Measurements from ENCODE around the gene HYAL1.
"Not testable (repeated sequence)": the region's sequence is repeated elsewhere in the genome, so short reads cannot be mapped to it uniquely, and the experiment has no call there.

HYAL1 gene

DNA sequence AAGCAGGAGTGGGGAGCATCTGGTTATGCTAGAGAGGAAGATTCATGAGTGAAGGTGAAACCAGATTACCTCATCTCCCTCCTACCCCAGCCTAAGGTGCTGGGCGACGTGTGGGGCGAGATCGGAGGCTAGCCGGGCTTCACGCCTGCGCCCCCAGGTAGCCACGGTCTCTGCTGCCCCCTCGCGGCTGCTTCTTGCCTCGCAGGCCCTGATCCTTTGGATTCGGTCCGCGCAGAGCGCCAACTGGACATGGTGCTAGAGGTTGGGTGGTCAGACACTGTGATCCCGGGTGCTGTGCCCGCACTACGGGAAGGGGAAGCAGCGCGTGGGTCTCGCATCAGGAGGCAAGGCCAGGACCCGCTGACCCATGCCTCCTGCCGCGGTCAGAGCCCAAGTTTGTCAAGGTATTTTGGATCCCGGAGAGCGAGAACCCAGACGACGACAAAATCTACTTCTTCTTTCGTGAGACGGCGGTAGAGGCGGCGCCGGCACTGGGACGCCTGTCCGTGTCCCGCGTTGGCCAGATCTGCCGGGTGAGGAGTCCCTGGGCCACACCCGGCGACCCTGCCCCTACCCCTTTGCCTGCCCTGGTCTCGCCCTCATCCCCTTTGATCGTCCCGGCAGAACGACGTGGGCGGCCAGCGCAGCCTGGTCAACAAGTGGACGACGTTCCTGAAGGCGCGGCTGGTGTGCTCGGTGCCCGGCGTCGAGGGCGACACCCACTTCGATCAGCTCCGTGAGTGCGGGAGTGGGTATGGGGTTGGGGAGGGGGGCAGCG lies 30.3 kb downstream of the HYAL1 start:
- no peak for DNase-seq (ENCODE audit: low read depth, low spot score)

DNA sequence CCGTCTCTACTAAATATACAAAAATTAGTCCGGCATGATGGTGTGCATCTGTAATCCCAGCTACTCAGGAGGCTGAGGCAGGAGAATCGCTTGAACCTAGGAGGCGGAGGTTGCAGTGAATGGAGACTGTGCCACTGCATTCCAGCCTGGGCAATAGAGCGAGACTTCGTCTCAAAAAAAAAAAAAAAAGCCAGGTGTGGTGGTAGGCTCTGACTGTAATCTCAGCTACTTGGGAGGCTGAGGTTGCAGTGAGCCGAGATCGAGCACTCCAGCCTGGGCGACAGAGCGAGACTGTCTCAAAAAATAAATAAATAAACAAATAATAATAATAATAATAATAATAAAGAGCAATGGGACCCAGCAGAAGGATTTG lies 30.9 kb downstream of the HYAL1 start:
- DNase-seq (ENCODE audit: low read depth, low spot score): not testable (repeated sequence)

DNA sequence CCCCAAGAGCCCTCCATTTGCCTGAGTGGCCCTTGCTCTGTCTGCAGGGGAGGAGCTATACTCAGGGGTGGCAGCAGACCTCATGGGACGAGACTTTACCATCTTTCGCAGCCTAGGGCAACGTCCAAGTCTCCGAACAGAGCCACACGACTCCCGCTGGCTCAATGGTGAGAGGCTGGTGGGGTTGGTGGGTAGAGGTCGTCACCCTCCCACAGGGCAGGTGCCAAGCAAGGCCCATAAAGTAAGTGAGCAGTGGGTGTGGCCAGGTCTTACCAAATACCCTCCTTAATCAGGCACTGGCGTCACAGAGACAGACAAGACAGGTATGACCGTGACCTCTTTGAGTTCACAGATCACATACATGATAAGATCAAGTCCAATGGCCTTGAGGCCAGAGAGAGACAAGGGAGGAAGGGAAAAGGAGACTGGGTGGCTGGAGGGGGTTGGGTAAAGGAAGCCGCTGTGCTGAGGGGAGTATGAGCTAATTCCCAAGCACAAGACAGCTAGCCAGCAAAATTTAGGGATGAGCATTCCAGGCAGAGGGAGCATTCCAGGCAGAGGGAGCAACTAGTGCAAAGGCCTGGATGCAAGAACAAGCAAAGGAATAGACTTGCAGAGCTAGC lies 31.9 kb downstream of the HYAL1 start:
- no peak for DNase-seq (ENCODE audit: low read depth, low spot score)

DNA sequence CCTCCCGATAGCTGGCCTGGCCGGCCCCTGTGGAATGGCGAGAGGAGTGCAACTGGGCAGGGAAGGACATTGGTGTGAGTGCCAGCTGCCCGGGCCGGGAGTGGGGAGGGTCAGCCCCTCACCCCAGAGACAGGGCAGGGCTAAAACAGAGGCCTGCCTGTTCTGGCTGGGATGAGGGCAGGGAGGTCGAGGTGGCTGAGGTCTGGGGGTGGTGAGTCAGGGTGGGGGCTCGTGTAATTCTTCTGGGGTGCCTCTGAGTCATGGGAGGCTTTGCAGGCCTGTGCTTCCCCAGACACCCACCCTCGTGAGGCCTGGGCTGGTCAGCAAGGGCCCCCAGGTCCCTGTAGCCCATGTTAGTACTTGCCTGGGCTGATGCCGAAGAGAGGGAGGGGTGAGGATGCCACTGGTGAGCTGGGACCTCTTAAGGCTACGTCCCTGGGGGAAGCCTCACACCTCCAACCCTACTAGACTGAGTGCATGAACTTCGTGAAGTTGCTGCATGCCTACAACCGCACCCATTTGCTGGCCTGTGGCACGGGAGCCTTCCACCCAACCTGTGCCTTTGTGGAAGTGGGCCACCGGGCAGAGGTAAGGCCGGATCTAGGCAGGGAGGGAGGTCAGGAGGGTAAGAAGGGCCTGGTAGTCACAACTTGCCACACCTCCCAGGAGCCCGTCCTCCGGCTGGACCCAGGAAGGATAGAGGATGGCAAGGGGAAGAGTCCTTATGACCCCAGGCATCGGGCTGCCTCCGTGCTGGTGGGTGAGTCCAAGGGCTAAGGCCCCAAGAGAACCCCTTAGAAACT lies 32.8 kb downstream of the HYAL1 start:
- DNase-seq (ENCODE audit: low read depth, low spot score): no peak

DNA sequence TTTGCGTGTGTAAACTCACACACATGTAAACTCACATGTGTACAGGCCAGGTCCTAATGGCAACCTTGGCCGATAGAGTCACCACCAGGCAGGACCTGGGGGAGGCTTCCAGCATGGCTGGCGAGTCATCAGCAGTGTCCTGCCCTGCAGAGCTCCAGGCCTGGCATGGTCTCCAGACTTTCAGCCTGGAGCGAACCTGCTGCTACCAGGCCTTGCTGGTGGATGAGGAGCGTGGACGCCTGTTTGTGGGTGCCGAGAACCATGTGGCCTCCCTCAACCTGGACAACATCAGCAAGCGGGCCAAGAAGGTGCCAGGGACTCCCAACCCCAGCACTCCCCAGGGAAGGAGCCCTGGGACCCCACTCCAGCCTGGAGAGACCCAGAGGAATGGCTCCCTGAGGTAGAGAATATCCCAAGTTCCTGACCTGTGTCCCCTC lies 33.4 kb downstream of the HYAL1 start:
- DNase-seq (ENCODE audit: low read depth, low spot score): no peak

DNA sequence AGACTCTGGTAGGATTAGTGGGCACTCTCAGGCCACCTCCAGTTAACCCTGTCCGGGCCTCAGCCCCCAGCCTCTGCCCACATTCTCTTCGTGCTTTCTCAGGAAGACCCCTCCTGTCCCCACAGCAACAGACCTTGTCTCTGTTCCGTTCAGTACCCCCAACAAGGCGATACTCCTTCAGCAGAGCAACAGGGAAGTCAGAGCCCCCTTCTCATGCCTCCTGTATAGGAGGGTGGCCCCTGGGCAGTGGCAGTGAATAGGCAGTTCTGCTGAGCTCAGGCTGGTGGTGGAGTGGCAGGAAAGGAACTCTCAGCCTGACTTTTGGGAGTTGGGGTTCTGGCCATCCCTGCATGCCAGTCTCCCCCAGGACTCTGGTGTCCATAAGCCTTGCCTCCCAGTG lies 33.9 kb downstream of the HYAL1 start:
- no peak for DNase-seq (ENCODE audit: low read depth, low spot score)

DNA sequence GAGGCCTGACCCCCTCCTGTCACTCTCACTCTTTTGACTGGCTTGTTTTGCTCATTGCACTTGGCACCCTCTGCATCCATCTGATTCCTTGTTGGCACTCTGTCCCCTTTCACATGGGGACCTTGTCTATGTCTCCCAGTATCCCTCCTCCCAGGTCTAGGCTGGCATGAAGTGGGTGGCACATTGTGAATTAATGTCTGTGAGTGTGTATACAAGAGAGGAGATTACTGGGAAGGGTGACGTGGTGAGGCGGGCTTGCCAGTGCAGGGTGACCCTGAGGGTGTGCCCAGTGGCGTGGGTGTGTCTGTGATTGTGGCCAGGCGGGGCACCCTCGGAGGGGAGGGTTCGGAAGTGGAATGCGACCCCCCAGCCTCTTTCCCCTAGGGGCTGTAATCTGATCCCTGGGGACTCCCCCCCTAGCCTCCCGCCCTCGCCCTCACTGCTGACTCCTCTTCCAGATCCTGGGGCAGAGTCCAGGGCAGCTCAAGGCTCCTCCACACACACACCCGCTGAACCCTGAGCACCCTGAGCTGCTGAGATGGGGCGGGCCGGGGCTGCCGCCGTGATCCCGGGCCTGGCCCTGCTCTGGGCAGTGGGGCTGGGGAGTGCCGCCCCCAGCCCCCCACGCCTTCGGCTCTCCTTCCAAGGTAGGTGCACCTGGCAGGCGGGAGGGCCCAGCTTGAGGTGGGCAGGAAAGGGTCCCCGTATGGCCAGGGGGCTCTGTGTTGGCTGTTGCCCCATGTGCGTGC lies 34.5 kb downstream of the HYAL1 start, which contains the start of gene SEMA3B:
SEMA3B (plus strand) TSS at position 445 of the 749 bp plus-strand sequence; CDS start at position 539, 94 bp downstream.
- DNase-seq (ENCODE audit: low read depth, low spot score): no peak

DNA sequence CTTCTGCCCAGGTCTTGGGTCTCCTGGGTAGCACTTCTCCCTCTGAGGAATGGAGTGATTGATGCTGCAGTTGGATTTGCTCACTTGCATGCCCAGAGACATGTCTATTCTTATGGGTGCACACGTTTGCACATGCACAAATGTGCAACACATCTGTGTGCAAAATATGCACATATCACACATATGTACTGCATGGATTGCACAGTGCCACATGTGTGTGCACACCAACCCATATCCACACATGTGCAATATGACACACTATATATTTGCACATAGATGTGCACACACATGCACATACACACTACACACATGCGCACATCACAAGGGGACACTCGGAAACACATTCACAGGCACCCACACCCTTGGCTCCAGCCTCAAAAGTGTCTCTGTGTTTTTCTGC lies 35.1 kb downstream of the HYAL1 start:
- no peak for DNase-seq (ENCODE audit: low read depth, low spot score)

DNA sequence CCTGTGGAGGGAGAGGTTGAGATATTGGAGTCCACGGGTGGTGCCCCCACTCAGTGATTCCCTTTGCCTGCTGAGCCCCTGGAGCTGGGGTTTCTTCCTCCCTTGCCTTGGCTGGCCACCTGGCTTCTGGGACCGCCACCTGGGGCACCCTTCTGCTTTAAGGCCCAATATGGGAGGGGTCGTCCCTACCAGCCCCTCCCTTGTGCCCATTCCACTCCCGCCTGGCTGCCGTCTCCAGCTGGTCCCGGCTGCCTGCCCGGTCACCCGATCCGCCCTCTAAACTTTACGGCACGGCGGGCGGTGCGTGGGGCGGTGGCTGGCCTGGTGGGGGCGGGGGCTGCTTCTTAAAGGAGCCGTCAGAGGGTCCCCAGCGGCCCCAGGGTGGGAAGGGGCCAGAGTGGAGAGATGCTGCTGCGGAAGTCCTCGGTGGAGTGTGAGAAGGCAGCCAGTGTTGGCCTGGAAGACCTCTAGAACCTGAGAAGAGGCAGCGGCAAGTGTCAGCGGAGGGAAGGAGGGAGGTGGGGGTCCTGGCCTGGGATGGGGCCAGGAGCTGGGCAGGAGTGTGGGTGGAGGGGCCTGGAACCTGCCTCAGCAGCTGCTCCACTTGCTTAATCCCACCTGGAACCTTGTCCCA lies 36.0 kb downstream of the HYAL1 start:
- no peak for DNase-seq (ENCODE audit: low read depth, low spot score)

DNA sequence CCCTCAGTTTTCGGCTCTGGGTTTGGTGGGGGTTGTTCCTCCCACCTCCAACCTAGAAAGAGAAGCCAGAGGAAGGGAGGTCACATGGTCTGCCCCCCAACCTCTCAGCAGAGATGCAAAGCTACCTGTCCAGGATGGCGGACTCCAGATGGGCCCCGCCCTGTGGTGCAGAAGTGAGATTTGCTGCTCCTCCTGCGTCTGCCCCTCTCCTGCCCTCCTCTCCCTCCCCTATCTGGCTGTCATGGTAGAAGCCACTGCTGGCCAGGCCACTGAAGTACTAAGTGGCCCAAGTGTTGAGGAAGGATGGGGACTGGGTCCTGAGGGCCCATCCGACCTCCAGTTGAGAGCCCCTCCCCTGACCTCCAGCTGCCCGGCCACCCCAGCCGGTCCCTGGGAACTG lies 36.5 kb downstream of the HYAL1 start:
- no peak for DNase-seq (ENCODE audit: low read depth, low spot score)

DNA sequence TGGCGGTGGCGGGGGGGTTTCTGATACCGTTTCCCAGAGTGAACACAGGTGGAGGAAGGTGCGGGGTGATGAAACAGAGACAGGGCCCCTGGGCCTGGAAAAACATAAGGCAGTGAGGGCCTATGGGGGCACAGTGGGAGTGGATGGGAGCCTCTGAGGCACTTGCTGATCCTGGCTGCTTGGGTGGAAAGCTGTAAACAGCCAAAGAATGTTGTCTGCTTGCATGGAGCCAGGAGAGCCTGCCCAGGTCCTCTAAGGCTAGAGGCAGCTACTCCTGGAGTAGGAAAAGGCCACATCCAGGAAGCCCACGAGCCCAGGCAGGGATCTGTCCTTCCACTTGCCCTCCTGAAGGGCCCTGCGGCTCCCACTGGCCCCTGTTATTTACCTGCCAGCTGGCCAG lies 37.4 kb downstream of the HYAL1 start:
- no peak for DNase-seq (ENCODE audit: low read depth, low spot score)

DNA sequence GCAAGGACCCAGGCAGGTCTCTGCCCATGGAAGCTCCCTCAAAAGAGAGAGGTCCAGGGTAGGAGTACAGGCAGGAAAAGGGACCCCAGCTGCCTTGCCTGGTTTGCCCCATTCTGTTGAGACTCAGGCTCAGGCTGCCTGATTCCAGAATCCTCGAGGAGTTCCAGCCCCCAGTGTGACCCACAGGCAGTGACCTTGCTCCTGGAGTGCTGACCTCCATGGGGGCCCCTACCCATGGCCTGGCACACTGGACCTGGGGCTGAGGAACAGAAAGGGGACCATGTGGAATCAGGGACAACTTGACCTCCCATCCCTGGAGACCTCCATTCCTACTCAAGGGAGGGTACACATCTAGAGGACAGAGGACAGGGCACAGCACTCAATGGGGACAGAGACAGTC lies 37.8 kb downstream of the HYAL1 start:
- no peak for DNase-seq (ENCODE audit: low read depth, low spot score)

DNA sequence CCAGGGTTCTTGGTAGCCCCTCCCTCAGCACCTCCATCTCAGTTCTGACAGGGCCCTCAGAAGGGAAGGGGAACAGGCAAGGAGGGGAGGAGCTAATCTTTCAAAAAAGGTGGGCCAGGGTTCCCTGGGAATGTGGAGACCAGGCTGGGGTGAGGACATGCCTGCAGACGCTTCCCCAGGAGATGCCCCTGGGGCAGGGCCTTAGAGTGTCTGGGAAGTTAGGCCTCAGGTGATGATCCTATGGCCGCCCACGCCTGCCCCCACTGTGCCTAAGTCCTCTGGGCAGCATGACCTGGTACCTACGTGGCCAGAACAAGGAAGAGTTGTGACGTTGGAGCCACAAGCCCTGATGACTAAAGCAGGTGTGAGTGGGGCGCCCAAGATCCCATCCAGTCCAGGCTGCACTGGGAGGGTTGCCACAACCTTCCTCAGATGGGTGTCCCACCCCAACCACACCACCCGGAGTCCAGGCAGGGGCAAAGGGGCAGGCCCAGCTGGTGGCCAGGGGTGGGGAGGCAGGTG lies 38.3 kb downstream of the HYAL1 start:
- no peak for DNase-seq (ENCODE audit: low read depth, low spot score)

DNA sequence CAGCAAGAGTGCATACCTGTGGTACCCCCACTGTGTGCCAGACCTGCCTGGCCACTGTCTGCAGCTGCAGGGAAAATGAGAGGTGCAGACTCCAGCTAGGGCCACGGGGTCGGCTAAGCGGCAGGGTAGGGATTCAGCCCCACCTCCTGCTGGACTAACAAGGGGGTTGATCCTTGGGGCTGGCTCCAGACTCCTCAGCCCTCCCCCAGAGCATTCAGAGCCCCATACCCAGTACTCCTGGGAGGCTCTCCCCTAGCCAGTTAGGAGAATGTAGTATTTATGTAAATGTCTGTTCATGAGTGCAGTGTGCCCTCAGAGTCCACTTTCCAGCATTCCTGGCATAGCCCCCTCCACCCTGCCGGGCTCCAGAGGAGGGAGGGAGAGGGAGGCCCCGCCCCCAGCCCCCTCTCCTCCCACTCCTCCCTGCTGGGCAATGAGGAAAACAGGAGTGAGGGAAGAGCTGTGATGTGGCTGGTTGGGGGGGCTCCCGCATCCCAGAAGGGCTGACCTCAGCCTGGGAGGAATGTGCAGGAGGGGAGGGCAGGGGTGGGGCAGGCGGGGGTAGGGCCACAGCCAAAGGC lies 38.9 kb downstream of the HYAL1 start:
- DNase-seq (ENCODE audit: low read depth, low spot score): peak; percentile 75

DNA sequence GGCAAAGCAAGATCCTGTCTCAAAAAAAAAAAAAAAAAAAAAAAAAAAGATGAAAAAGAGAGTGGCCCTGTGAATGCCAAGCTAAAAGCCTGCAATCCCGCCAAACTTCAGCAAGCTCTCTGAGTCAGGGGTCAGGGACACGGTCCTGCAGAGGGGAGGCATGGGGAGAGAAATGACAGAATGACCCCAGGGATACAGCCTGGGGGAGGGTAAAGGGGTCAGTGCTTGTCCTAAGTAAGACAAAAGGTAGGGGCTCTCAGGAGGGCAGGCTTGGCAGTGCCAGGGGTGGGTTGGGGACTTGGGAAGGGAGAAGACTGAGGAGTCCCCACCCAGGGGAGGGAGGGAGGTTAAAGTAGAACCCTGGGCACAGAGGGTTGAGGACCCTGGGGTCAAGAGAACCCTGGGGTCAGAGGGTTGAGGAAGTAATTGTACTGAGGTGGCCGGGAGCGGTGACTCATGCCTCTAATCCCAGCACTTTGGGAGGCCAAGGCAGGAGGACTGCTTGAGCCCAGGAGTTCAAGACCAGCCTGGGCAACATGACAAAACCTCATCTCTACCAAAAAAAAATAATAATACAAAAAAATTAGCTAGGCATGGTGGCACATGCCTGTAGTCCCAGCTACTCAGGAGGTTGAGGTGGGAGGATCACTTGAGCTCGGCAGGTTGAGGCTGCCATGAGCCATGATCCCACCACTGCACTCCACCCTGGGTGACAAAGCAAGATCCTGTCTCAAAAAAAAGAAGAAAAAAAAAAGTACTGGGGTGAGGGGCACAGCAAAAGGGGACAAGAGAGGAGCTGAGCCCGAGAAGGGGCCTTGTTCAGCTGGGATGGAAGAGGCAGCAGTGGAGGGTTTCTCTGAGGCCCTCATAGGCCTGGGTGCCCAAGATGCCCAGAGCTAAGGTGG lies 39.6 kb downstream of the HYAL1 start:
- DNase-seq (ENCODE audit: low read depth, low spot score): no peak

DNA sequence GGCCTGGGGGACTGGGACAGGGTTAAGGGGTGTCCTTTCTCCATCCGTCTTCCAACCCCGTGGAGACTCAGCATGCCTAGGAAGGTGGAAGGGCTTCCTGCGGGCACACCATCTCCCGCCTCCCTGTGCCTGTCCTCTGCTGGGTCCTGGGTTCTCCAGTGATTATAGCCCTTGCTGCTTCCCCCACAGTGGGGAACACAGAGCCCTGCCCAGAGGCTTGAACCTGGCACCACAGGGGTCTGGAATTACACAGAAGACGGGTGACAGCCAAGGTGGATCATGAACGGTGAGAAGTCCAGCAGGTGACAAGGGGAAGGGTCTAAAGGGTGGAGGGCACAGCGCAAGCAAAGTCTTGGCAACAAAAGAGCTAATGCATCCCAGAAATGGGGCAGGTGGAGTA lies 40.6 kb downstream of the HYAL1 start:
- DNase-seq (ENCODE audit: low read depth, low spot score): no peak

DNA sequence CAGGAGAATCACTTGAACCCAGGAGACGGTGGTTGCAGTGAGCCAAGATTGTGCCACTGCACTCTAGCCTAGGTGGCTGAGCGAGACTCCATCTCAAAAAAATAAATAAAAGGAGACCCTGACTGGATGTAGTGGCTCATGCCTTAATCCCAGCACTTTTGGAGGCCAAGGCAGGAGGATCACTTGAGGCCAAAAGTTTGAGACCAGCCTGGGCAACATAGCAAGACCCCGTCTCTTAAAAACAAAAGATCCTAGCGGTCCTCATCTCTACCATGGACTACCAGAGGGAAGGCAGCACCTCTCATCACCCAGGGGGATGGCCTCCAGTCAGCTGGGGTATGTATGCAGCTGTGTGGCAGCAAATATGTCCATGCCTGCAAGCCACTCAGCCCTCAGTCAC lies 41.2 kb downstream of the HYAL1 start:
- DNase-seq (ENCODE audit: low read depth, low spot score): not testable (repeated sequence)

DNA sequence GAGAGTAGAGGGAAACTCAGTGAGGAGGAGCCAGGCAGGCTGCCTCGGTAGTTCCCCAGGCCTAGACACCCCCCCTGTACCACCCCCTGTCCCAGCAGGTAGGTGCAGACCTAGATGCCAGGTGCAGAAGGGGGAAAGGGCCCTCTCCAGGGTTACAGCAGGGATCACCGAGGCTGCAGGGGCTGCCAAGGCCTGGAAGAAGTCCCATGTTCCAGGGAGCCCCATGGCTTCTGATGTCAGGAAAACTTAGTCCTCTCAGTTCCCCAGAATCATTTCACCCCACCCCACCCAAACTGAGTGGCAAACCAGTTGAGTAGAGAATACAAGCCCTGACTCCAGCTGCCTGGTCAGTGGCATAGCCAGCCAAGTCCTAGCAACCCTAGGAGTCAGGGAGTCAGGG lies 41.9 kb downstream of the HYAL1 start:
- no peak for DNase-seq (ENCODE audit: low read depth, low spot score)

DNA sequence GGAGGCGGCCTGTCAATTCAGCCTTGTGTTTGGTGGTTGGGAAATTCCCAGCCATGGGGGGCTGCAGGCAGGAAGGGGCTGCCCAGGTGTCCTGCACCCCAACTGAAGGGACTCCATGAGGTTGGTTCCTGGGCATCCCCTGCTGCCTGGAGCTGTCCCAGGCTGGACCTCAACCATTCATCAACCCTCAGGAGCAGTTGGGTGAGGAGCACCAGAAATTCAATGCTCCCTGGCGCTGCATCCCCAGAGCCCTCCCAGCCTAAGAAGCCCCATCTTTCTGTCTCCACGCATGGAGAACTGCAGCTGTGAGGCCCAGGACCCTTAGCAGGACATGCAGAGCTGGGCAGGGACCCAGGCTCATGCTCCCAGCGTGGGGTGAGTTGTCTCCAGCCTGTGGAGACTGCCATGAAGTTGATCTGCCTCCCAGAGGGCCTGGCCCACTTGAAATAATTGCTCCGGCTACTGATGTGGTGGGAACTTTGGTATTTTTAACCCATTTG lies 42.4 kb downstream of the HYAL1 start:
- DNase-seq (ENCODE audit: low read depth, low spot score): no peak

Measured in brain pericyte (primary cell).